Epithelial cell of proximal tubule (primary cell): ENCODE data around the gene SDK2. TPM values are rescaled to one million over a fixed set of nuclear protein-coding genes. Genes with fewer than 3 reads are reported as not detected.
A peak's percentile ranks its signal among the peaks of the same experiment; 100 is the strongest.

Experiments used
- DNase-seq: peaks from one replicate; pipeline ENCODE4 v3.0.0-alpha.2; 2011; ENCODE audit warnings: low read depth
- H3K4me3 ChIP-seq: 2 replicates; pipeline ENCODE4 v1.5.1; 2011; ENCODE audit warnings: low read depth, mild to moderate bottlenecking, low read length
- total RNA-seq: library from RNA; depleted of rRNA; stranded (reverse); fragments of >200 nt; gene quantifications from 2 replicates; pipeline ENCODE4 v1.2.3, GENCODE V29; 2015
- TF ChIP-seq, protein P1 (sequence below): conservative IDR thresholded peaks from 2 replicates; pipeline ENCODE4 v1.5.1; 2012; ENCODE audit warnings: low read depth, mild to moderate bottlenecking, low read length

Gene SDK2
- total RNA-seq, 1 donor from 2014 or later: 0.12 TPM

DNA sequence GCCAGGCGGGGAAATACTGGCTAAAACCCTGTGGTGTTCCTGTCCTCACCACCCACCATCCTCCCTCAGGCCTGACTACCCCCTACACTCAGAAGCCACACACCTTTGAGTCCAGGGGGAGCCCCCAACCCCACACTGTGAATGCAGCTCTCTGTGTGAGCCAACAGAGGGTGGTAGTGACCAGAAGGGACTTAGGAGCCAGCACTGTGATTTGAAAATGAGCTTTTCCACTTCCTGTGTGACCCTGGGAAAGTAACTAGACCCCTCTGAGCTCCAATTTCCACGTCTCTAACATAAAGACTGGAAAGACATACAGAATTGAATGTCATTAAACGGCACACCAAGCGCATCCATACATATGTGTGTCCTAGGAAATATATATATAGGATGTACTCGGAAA is 58.7 kb downstream of the SDK2 start:
- no peak for DNase-seq
- TF ChIP-seq, protein P1, sequence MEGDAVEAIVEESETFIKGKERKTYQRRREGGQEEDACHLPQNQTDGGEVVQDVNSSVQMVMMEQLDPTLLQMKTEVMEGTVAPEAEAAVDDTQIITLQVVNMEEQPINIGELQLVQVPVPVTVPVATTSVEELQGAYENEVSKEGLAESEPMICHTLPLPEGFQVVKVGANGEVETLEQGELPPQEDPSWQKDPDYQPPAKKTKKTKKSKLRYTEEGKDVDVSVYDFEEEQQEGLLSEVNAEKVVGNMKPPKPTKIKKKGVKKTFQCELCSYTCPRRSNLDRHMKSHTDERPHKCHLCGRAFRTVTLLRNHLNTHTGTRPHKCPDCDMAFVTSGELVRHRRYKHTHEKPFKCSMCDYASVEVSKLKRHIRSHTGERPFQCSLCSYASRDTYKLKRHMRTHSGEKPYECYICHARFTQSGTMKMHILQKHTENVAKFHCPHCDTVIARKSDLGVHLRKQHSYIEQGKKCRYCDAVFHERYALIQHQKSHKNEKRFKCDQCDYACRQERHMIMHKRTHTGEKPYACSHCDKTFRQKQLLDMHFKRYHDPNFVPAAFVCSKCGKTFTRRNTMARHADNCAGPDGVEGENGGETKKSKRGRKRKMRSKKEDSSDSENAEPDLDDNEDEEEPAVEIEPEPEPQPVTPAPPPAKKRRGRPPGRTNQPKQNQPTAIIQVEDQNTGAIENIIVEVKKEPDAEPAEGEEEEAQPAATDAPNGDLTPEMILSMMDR: peak; percentile 17
- H3K4me3 ChIP-seq: no peak overlapping the region

DNA sequence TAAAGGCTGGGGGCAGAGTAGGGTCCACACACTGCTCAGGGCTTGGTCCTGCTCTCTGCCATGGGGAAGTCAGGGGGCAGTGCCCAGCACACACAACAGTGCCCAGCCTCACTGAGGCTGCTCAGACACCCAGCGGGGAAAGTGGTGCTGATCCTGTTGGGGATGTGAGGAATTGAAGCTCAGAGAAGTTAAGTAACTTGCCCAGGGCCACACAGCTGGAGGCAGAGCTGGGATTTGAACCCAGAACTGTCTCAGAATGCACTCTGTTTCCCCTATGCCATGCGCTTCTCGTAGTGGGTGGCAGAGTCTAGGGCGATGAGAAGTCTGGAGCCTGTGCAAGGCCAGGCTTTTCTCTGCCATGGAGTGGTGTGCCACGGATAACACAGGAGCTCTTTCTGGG is 59.3 kb downstream of the SDK2 start:
- TF ChIP-seq, protein P1: no peak
- no peak overlapping the region for H3K4me3 ChIP-seq
- DNase-seq: no peak

DNA sequence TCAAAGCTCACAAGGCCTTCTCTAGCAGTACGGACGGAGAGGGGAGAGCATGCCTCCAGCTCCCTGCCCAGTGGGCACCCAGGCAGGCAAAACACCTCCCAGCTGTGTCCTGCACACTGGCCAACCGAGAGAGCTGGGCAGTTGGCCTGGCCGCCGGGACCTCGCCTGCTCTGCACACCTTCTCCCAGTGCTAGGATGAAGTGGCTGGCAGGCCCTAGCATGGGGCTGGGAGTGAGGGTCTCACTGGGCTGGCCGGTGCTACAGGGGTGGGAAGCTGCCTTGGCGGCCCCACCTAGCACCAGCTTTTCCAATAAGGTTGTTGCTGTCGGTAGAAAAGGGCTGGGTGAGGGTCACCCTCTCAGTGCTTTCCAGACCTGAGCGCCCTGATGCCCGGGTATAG is 60.2 kb downstream of the SDK2 start:
- no peak overlapping the region for H3K4me3 ChIP-seq
- TF ChIP-seq, protein P1: no peak
- DNase-seq: no peak

DNA sequence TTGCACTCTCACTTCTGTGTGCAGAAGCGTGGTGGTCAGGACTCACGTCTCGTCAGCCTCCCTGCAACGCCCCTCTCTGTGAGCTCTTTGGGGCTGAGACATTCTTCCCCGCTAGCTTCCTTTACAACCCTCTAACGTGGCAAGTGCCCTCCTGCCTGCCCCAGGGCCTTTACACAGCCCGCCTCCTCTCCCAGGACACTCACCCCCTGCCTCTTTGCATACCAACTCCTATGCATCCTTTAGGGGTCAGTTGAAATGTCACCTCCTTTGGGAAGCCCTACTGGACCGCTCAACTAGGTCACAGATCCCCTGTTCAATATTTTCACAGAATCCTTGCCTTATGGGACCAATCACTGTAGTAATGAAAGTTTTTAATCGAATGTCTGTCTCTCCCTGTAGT is 61.4 kb downstream of the SDK2 start:
- TF ChIP-seq, protein P1: no peak
- no peak overlapping the region for H3K4me3 ChIP-seq

DNA sequence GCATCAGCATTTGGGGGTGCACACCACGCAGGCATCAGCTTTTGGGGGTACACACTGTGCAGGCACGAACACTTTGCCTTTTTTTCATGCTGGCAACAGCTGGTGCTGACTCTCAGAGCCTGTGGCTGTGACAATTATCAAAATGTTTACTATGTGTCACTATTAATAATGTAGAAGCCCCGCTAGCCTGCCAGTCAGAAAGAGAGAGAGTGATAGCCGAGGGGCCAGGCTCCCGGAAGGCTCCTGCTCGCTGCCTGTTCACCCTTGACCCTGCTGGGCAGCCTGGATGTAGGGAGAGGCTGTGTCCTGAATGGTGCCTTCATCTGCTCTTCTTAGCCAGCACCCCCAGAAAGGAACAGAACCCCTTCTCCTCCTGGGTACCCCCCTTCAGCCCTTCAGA is 61.9 kb downstream of the SDK2 start:
- TF ChIP-seq, protein P1: no peak
- H3K4me3 ChIP-seq: no peak overlapping the region
- DNase-seq: no peak

More for the DNA sequence above, 61.4 kb downstream of the SDK2 start:
- DNase-seq: no peak

DNA sequence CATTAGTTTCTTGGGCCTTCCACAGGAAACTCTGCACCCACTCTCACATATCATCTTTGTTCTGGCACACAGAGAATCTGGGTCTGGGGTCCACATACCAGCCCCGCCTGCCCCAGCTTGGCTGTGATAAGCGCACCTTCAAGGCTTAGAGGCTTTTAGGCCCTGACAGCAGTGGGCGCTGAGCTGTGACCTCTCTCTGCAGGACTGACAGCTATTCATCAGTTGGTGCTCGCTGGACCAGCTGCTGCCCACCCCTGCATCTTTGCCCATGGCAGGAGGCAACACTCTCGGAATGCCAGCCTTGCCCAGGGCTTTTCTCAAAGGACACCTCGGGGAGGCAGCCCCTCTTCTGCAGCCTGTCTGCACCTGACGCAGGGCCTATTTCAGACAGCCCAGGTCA is 62.9 kb downstream of the SDK2 start:
- TF ChIP-seq, protein P1: no peak
- DNase-seq: no peak
- no peak overlapping the region for H3K4me3 ChIP-seq

DNA sequence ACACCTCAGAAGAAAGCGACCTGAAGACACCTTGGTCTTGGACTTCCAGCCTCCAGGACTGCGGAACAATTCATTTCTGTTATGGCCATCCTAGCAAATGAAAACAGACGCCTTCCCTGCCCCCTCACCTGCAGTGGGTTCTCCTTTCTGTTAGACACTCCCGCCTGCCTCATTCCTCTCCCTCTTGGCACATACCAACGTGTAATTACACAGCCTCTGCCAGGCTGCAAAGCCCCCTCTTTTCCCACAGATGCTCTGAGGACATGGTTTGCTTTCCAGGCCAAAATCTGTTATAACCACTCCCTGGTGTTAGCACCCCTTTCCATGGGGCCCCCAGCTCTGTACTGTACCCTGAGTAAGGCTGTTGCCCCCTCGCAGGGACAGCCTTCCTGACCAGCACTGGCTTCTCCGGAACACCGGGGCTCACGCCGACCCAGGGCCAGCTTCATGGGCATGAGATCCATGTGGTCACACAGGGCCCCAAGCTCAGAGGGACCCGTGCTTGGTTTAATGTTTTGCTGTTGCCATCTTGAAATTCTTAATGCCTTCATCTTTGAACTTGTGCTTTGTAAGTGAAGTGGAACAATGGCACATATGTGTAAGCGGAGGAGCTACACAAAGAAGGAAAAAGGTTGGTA is 64.1 kb downstream of the SDK2 start:
- no peak overlapping the region for H3K4me3 ChIP-seq
- TF ChIP-seq, protein P1: no peak

More for the DNA sequence above, 64.1 kb downstream of the SDK2 start:
- no peak for DNase-seq
